Urinary bladder (tissue), 4 donors: ENCODE measurements around the gene PDXK. TPM values are rescaled to one million over a fixed set of nuclear protein-coding genes. Genes with fewer than 3 reads are reported as not detected.

Experiments
- DNase-seq: peaks from one replicate; pipeline ENCODE4 v3.0.0-alpha.2; 2015; ENCODE audit errors: extremely low spot score
- H3K27ac ChIP-seq: one replicate; pipeline ENCODE4 v1.5.1; 2013; ENCODE audit warnings: low read depth, mild to moderate bottlenecking, moderate library complexity
- H3K36me3 ChIP-seq: one replicate; pipeline ENCODE4 v1.6.1; 2013; ENCODE audit warnings: mild to moderate bottlenecking, moderate library complexity; ENCODE audit not compliant: insufficient read depth
- H3K4me1 ChIP-seq: one replicate; pipeline ENCODE4 v1.6.1; 2013; ENCODE audit warnings: mild to moderate bottlenecking, moderate library complexity; ENCODE audit not compliant: insufficient read depth
- H3K4me3 ChIP-seq: one replicate; pipeline ENCODE4 v1.5.1; 2013; ENCODE audit warnings: low read depth, low read length
- WGBS: extraction: QIAGEN DNeasy Blood & Tissue Kit; methylation state at CpG from one replicate; pipeline ENCODE4 v1.1.7; 2013; 5-methylcytosine and 5-hydroxymethylcytosine counted together
- polyA plus RNA-seq: library from polyadenylated mRNA; stranded (reverse); fragments of 200-250 nt; gene quantifications from one replicate; pipeline ENCODE4 v1.2.3, GENCODE V29; 2013
- total RNA-seq: library from RNA; depleted of rRNA; stranded (reverse); fragments of >200 nt; gene quantifications from one replicate; pipeline ENCODE4 v1.2.3, GENCODE V29; 2014
- donor health status: healthy with polysubstance abuse.
- donor health status: healthy.

Gene PDXK
- total and polyA plus RNA-seq, 2 donors, result 30.8 to 34.1 TPM

- 85% methylated on average over 22 of the region's 22 CpGs for WGBS
- Histone ChIP-seq H3K4me3 (no peak overlapping the region), H3K36me3 (no peaks in the 10 kb centered on the region), H3K4me1 (no peaks in the 10 kb centered on the region), H3K27ac (no peak overlapping the region)
- DNase-seq, result no peak
Observed at GRCh38 chr21:43735236-43736091, 16.5 kb downstream of the PDXK start.

GRCh38 chr21:43736224-43736883 is 17.4 kb downstream of the PDXK start:
- Histone ChIP-seq H3K4me3 (no peak overlapping the region), H3K27ac (no peak overlapping the region), H3K4me1 (no peaks in the 10 kb centered on the region), H3K36me3 (no peaks in the 10 kb centered on the region)
- 93% methylated on average over 25 of the region's 25 CpGs for WGBS
- no peak for DNase-seq

- Histone ChIP-seq H3K4me1 (no peaks in the 10 kb centered on the region), H3K4me3 (no peak overlapping the region), H3K27ac (no peak overlapping the region), H3K36me3 (no peaks in the 10 kb centered on the region)
- 90% methylated on average over 35 of the region's 35 CpGs for WGBS
- DNase-seq, result no peak
Observed at GRCh38 chr21:43737158-43737950, 18.4 kb downstream of the PDXK start.

- Histone ChIP-seq H3K36me3 (no peaks in the 10 kb centered on the region), H3K27ac (no peak overlapping the region), H3K4me1 (no peaks in the 10 kb centered on the region), H3K4me3 (no peak overlapping the region)
- 90% methylated on average over 25 of the region's 25 CpGs for WGBS
- no peak for DNase-seq
Observed at GRCh38 chr21:43739621-43740435, 20.9 kb downstream of the PDXK start.

GRCh38 chr21:43740497-43741156 is 21.7 kb downstream of the PDXK start:
- Histone ChIP-seq H3K4me1 (no peaks in the 10 kb centered on the region), H3K4me3 (no peak overlapping the region), H3K27ac (no peak overlapping the region), H3K36me3 (no peaks in the 10 kb centered on the region)
- 34% methylated on average over 25 of the region's 25 CpGs for WGBS
- no peak for DNase-seq

- Histone ChIP-seq H3K27ac (no peak overlapping the region), H3K4me3 (no peak overlapping the region), H3K4me1 (no peaks in the 10 kb centered on the region), H3K36me3 (no peaks in the 10 kb centered on the region)
- no peak for DNase-seq
- 49% methylated on average over 28 of the region's 28 CpGs for WGBS
Observed at GRCh38 chr21:43741423-43742096, 22.6 kb downstream of the PDXK start.

- no peak overlapping the region for H3K4me3 ChIP-seq
- no peak overlapping the region for H3K27ac ChIP-seq
- 92% methylated on average over 8 of the region's 8 CpGs for WGBS
- DNase-seq, result no peak
- no peaks in the 10 kb centered on the region for H3K4me1 ChIP-seq
- H3K36me3 ChIP-seq, result no peaks in the 10 kb centered on the region
Observed at GRCh38 chr21:43743947-43744346, 25.0 kb downstream of the PDXK start.

GRCh38 chr21:43744725-43745124 is 25.8 kb downstream of the PDXK start:
- Histone ChIP-seq H3K36me3 (no peaks in the 10 kb centered on the region), H3K27ac (no peak overlapping the region), H3K4me3 (no peak overlapping the region), H3K4me1 (no peaks in the 10 kb centered on the region)
- WGBS, result 96% methylated on average over 18 of the region's 18 CpGs
- DNase-seq, result no peak

GRCh38 chr21:43745772-43746517 is 27.0 kb downstream of the PDXK start:
- Histone ChIP-seq H3K4me3 (no peak overlapping the region), H3K36me3 (no peaks in the 10 kb centered on the region), H3K27ac (no peak overlapping the region), H3K4me1 (no peaks in the 10 kb centered on the region)
- 92% methylated on average over 16 of the region's 16 CpGs for WGBS
- no peak for DNase-seq

GRCh38 chr21:43748622-43749021 is 29.7 kb downstream of the PDXK start:
- Histone ChIP-seq H3K36me3 (no peaks in the 10 kb centered on the region), H3K4me3 (no peak overlapping the region), H3K4me1 (no peaks in the 10 kb centered on the region), H3K27ac (no peak overlapping the region)
- 94% methylated on average over 17 of the region's 17 CpGs for WGBS
- no peak for DNase-seq

- no peak for DNase-seq
- no peaks in the 10 kb centered on the region for H3K36me3 ChIP-seq
- H3K4me1 ChIP-seq, result no peaks in the 10 kb centered on the region
- no peak overlapping the region for H3K4me3 ChIP-seq
- 84% methylated on average over 18 of the region's 18 CpGs for WGBS
- H3K27ac ChIP-seq, result no peak overlapping the region
Observed at GRCh38 chr21:43749651-43750262, 30.8 kb downstream of the PDXK start.
